Activated CD8-positive, alpha-beta memory T cell treated with anti-CD3 and anti-CD28 coated beads for 1 hour (primary cell): ENCODE measurements around the gene KRTAP12-2.
"Not testable (repeated sequence)": the region's sequence is repeated elsewhere in the genome, so short reads cannot be mapped to it uniquely, and the experiment has no call there.

ENCODE experiments used
- DNase-seq, 2 donors: peaks; one replicate each; pipeline ENCODE4 v3.0.0-alpha.2; 2020; ENCODE audit warnings: low read depth in 1 of 2; ENCODE audit errors: extremely low read depth in 1 of 2

Gene KRTAP12-2

GRCh38 chr21:44686000-44686781 is 19.5 kb upstream of the KRTAP12-2 start:
- no peak for DNase-seq

GRCh38 chr21:44685050-44685449 is 18.3 kb upstream of the KRTAP12-2 start:
- not testable (repeated sequence) for DNase-seq

GRCh38 chr21:44684483-44684882 is 17.8 kb upstream of the KRTAP12-2 start:
- no peak for DNase-seq

- no peak for DNase-seq
These were observed 17.4 kb upstream of the KRTAP12-2 start for GRCh38 chr21:44684077-44684476.

GRCh38 chr21:44682580-44683151 is 15.9 kb upstream of the KRTAP12-2 start:
- no peak for DNase-seq

DNA sequence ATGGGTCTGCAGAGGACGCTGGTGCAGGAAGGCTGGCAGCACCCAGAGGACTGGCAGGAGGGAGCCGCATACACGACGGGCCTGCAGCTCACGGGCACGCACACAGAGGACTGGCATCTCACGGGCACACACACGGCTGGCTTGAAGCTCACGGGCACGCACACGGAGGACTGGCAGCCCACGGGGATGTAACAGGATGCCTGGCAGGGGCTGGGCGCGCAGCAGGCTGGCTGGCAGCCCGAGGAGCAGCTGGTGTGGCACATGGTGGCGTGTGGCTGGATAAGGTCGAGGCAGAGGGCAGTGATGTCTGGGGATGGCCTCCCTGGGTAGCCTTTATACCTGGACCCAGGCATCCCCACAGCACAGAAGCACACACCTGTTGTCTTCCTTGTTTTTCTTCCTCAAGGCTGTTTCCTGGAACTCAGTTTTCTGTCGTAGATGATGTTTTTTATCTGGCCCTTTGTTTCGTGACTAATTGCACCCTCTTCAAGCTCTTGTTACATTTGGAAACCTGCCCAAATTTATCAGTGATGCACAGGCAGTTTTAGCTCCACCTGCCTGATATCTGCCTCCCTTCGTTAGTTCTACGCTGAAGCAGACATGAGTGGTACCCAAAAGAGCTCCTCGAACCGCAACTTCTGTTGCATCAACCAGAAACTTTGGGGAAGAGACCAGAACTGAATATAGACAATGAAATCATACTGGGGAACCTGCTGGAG is 15.3 kb upstream of the KRTAP12-2 start, which contains the start of gene KRTAP12-1:
KRTAP12-1 (minus strand) TSS at position 303 of the 719 bp plus-strand sequence; CDS start at position 263, 40 bp downstream.
- no peak for DNase-seq

DNA sequence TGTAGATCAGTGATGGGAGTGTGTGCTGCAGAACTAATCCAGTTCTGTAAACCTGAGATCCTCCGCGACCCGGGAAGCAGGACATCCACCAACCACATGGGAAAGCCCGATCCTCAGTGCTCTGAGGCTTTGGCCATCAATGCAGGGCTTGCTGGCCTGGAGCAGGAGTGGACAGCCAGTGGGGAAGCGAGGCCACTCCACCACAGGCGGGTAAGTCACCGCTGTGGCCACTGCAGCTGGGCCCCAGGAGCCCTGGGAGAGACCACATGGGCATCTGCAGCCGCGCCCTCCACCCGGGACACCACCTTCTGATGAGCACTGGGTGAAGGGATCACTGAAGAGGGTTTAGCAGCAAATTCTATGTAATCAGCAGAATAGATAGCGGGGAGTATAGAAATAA is 14.4 kb upstream of the KRTAP12-2 start:
- no peak for DNase-seq

- DNase-seq: no peak
These were observed 11.2 kb upstream of the KRTAP12-2 start for GRCh38 chr21:44677881-44678280.

GRCh38 chr21:44671911-44672310 is 5.2 kb upstream of the KRTAP12-2 start:
- DNase-seq: no peak

DNA sequence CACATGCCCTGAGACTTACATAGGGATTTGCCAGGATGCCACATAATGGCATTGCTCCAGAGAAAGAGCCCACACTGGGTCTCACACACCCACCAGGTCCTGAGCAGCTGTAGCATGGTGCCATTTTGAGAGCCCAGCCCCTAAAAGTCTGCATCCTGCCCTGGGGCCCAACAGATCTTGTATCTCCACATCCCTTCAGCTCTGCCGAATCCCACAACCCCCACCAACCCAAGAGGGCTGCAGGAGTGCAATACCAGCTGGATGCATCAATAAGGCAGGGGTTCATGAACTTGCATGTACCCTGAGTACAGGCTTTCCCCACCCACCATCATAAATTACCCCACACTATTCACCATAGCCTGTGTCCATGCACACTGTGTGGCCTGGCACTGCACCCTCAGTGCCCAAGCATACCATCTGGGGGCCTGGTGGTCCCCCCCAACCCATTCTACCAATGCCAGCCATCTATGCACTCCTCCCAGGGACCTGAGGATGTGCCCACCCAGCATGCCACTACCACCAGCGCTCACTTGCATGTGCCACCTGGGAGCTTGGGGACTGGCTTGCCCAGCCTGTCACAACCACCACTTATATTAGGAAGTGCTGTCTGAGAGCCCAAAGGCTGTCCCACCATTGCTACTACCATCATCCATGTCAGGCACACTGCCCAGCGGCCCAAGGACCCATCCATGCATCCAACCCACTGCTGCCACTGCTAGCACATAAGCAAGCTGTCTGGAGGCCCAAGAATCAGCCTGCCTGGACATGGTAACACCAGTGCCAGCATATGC is 4.1 kb upstream of the KRTAP12-2 start:
- no peak for DNase-seq

GRCh38 chr21:44667612-44668011 is 885 bp upstream of the KRTAP12-2 start:
- no peak for DNase-seq

DNA sequence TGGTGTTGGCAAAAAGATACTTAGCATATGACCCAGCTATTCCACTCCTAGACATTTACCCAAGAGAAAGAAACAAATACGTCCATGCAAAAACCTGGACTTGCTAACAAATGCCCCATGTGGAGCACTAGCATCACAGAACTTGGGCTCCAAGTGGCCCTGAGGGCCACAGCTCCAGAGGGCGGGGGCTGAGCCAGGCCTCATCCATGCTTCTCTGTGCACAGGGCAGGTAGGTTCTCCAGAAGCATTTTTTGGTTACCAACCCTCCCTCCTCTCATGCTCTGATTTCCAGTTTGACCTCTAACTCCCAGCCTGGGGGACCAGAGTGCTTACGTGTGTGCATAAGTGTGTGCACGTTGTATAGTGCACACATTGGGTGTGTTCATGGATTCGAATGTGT is 2.0 kb downstream of the KRTAP12-2 start:
- no peak for DNase-seq

DNA sequence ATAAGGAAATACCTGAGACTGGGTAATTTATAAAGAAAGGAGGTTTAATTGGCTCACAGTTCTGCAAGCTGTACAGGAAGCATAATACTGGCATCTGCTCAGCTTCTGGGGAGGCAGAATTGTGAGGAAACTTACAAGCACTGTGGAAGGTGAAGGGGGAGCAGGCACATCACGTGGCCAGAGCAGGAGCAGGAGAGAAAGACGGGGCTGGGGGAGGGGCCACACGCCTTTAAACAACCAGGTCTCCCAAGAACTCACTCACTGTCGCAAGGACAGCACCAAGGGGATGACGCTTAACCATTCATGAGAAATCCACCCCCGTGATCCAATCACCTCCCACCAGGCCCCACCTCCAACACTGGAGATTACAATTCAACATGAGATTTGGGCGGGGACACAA is 5.2 kb downstream of the KRTAP12-2 start:
- not testable (repeated sequence) for DNase-seq

DNA sequence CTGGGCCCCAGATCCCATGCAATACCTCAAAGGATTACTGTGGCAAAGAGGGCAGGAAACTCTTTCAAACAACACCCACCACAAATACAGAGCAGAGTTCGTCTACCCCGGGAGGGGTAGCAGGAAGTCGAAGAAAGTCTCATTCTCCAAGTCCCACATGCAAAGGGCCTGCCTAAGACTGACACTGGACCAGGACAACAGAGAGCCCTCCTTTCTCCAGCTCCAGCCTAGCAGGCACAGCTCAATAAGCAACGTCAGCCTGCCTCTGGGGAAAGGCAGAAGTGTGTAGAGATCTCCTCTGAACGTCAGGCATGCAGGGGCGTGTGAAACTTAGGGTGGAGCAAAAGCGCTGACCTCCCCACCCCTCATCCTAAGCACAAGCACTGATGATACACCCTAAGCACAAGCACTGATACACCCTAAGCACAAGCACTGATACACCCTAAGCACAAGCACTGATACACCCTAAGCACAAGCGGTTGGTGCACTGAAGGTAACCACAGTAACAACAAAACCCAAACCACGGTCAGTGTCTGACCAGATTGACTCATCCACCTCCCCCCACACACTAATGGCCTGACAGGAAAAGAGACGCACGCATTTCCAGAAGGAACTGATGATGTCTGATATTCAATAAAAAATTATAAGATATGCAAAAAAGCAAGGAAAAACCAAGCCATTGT is 7.7 kb downstream of the KRTAP12-2 start:
- no peak for DNase-seq

DNA sequence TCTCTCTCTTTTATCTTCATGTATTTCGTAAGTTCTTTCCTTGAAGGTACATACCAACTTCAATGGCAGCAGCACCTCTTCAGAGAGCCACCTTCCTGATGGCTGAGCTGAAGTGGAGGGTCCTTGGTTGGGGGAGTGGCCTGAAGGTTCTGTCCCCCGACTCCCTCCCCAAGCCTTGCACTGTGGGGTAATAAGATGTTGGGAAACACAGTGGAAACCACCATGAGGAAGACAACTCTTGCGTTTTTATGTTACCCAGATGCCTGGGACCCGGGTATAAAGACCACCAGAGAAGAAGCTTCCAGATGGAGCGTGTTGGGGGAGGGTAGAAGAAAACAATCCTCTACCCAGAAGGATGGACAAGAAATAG is 8.2 kb downstream of the KRTAP12-2 start:
- DNase-seq: no peak

DNA sequence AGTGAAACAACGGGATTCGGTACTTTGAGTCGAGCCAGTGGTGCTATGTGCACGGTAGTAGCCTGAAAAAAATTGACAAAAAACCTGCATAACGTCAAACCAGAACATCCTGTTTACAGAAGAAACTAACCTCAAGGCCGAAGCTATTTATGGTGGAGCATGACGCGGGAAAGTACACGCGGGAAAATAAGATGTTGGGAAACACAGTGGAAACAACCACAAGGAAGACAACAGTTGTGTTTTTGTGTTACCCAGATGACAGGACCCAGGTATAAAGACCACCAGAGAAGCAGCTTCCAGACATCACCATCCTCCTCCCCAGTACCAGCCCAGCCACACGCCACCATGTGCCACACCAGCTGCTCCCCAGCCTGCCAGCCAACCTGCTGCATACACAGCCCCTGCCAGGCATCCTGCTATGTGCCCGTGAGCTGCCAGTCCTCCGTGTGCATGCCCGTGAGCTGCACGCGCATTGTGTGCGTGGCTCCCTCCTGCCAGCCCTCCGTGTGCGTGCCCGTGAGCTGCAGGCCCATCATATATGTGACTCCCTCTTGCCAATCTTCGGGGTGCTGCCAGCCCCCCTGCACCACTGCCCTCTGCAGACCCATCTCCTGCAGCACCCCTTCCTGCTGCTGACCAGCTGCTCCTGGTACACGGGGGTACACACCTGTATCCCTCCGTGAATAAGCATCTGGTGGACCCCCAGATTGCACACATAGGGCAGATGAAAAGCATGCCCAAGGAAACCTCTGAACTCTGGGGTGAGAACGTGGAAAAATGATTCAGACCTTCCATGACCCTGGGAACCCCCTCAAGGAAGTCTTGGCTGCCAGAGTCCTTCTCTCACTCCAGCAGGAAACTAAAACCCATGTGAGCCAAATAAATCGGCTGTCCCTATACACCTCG is 8.8 kb downstream of the KRTAP12-2 start, which contains the start of gene KRTAP12-3:
KRTAP12-3 (plus strand) TSS at position 298 of the 906 bp plus-strand sequence; CDS start at position 346, 48 bp downstream.
- peak; percentile 27 to 30 for DNase-seq

DNA sequence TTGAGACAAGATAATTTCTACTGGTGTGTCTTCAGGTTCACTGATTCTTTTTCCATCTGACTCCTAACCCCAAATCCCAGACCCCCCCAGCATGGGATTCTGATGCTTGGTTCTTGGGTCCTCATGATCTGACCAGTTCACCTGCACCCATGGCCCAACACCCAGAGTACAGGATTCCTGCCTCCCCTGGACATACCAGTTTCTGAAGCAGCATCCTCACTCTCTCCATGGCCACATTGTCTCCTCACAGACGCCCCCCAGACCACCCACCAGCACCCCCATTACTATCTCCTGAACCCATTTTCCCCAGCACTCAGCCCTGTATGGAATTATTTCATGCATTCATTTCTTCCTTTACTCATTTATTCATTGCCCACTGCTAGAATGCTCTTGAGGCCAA is 9.9 kb downstream of the KRTAP12-2 start:
- DNase-seq: no peak

DNA sequence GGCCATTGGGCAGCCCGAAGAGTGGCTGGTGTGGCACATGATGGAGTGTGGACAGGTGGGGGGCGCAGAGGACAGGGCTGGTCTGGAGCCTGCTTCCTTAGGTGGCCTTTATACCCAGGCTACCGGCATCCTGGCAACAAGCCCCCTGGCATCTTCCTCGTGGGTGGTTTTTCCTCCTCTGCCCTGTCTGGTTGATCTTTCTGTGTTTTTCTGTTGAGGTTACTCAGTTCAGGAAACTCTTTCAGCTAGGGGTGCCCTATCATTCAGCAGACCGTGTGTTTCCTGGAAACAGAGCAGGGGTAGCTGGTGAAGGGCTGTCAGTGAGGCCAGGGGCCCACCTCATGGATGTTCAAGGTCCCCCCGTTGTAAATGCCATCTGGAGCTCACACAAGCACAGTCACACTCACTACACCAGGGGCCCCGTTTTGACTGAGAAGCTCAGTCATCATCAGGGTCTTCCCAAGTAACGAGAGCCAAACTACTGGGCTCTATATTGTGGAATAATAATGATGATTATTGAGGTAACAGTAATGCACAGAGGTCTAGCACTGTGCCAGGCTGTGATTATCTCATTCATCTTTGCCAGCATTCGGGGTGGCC is 12.1 kb downstream of the KRTAP12-2 start, which contains the start of gene KRTAP12-4:
KRTAP12-4 (minus strand) TSS at position 84 of the 600 bp plus-strand sequence; CDS start at position 39, 45 bp downstream.
- DNase-seq: no peak
